Hepatocyte (in vitro differentiated cells): ENCODE data around the gene TAF6.

Experiments
- CTCF ChIP-seq: fragments of 200-600 bp; sonication (generic); IDR thresholded peaks from 2 replicates; pipeline ENCODE4 v1.5.1; 2016; ENCODE audit warnings: antibody characterized with exemption, mild to moderate bottlenecking; ENCODE audit not compliant: poor library complexity
- EZH2 ChIP-seq: fragments of 200-600 bp; sonication (generic); IDR thresholded peaks from 2 replicates; pipeline ENCODE4 v1.6.1; 2016; ENCODE audit warnings: antibody characterized with exemption, mild to moderate bottlenecking, borderline replicate concordance
- EZH2phosphoT487 ChIP-seq: fragments of 200-600 bp; sonication (generic); IDR thresholded peaks from one replicate; pipeline ENCODE4 v1.6.1; 2018; ENCODE audit warnings: antibody characterized with exemption, mild to moderate bottlenecking, low read depth, moderate library complexity; ENCODE audit not compliant: unreplicated experiment, severe bottlenecking

DNA sequence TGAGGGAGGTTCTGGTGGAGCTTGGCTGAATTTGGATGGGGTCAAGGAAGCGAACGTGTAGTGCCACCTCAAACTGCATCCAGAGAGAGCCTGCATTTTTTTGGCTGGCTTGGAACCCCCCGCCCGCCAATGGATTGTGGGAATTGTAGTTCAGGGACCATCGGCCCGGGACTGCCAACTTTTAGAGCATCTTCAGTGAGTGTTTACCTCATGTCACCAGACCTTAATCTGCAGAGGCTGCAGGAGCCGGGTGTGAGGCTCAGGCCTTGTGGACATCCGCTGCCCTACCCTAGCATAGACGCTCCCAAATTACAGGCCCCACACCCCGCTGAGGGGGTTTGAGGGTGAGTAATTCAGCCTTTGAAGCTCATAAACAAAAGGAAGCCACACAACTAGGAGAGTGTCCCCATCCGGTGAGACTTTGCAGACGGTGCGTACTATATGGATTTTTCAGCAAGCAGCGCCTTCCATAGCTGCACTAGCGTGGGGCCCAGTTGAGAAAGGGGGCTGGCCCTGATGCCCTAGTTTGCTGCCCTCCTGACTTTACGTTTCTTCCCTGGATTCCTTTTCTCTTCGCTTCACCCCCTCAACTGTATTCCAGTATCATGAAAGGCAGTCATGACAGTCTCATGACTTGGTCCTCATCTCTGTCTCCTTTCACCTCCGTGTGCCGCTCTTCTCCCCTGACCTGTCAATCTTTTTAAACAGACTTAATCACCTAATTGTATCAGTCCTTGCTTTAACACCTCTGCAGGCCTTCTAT lies 993 bp upstream of the TAF6 start:
- TF ChIP-seq EZH2phosphoT487 (no peak), CTCF (no peak), EZH2 (no peak)
